ENCODE measurements around the gene KCNQ1.

- TF ChIP-seq CTCF (IDR thresholded peaks at IDR 0.05), result no peak
- TF ChIP-seq POLR2A (IDR thresholded peaks at IDR 0.05), result no peak
Observed at GRCh38 chr11:2737226-2737590, 292.4 kb downstream of the KCNQ1 start.

Data from body of pancreas (tissue), 4 donors.